NCI-H1417 (cell line): ENCODE data around the gene RAB6D.
"Not testable (repeated sequence)": the region's sequence is repeated elsewhere in the genome, so short reads cannot be mapped to it uniquely, and the experiment has no call there.

Experiments
- DNase-seq, 3 experiments: peaks; one replicate each; lab custom pipeline; 2025; lab: John Stamatoyannopoulos, UW

RAB6D gene

GRCh38 chr2:131363703-131364186 is at the start of gene RAB6D:
TSS of gene RAB6D (minus strand) at chr2:131364168. CDS start at chr2:131363720, 448 bp downstream.
- peak in 2 of 3 experiments; percentile 66 to 72 for DNase-seq

- DNase-seq = peak; percentile 16 to 79 (median 62)
Observed at GRCh38 chr2:131413148-131413747, 49.3 kb upstream of the RAB6D start.

- DNase-seq = no peak
Observed at GRCh38 chr2:131410173-131410572, 46.2 kb upstream of the RAB6D start.

- DNase-seq = no peak
Observed at GRCh38 chr2:131408778-131409177, 44.8 kb upstream of the RAB6D start.

- no peak for DNase-seq
Observed at GRCh38 chr2:131408207-131408606, 44.2 kb upstream of the RAB6D start.

GRCh38 chr2:131404753-131405152 is 40.8 kb upstream of the RAB6D start:
- no peak for DNase-seq

GRCh38 chr2:131402320-131403039 is 38.5 kb upstream of the RAB6D start:
- DNase-seq = no peak

GRCh38 chr2:131400849-131401248 is 36.9 kb upstream of the RAB6D start:
- DNase-seq = no peak

- DNase-seq = not testable (repeated sequence)
Observed at GRCh38 chr2:131400441-131400840, 36.5 kb upstream of the RAB6D start.

GRCh38 chr2:131396209-131396608 is 32.2 kb upstream of the RAB6D start:
- not testable (repeated sequence) for DNase-seq

- DNase-seq = not testable (repeated sequence)
Observed at GRCh38 chr2:131395024-131395645, 31.2 kb upstream of the RAB6D start.

- no peak for DNase-seq
Observed at GRCh38 chr2:131394147-131394931, 30.4 kb upstream of the RAB6D start.

- not testable (repeated sequence) for DNase-seq
Observed at GRCh38 chr2:131391953-131392352, 28.0 kb upstream of the RAB6D start.

GRCh38 chr2:131391471-131391870 is 27.5 kb upstream of the RAB6D start:
- not testable (repeated sequence) for DNase-seq

GRCh38 chr2:131390495-131391130 is 26.6 kb upstream of the RAB6D start:
- DNase-seq = not testable (repeated sequence)

GRCh38 chr2:131389657-131390056 is 25.7 kb upstream of the RAB6D start:
- DNase-seq = no peak

- not testable (repeated sequence) for DNase-seq
Observed at GRCh38 chr2:131388834-131389233, 24.9 kb upstream of the RAB6D start.

- DNase-seq = not testable (repeated sequence)
Observed at GRCh38 chr2:131373111-131373510, 9.1 kb upstream of the RAB6D start.

- DNase-seq = no peak
Observed at GRCh38 chr2:131369954-131370353, 6.0 kb upstream of the RAB6D start.

- DNase-seq = not testable (repeated sequence)
Observed at GRCh38 chr2:131368493-131369066, 4.6 kb upstream of the RAB6D start.

- no peak for DNase-seq
Observed at GRCh38 chr2:131367352-131367751, 3.4 kb upstream of the RAB6D start.
